ENCODE results near the gene HYI.

HYI gene

GRCh38 chr1:43405876-43406234, 47.9 kb downstream of the HYI start:
- no peak for TF ChIP-seq CTCF (IDR thresholded peaks at IDR 0.05; ENCODE audit: insufficient read depth, low read depth, low read length, missing control alignments)
- H3K4me3 ChIP-seq (ENCODE audit: low read depth, low read length), result no peak overlapping the region
- no peak for DNase-seq (ENCODE audit: low read depth)

GRCh38 chr1:43405219-43405875, 48.4 kb downstream of the HYI start:
- TF ChIP-seq CTCF (IDR thresholded peaks at IDR 0.05; ENCODE audit: insufficient read depth, low read depth, low read length, missing control alignments), result no peak
- no peak for DNase-seq (ENCODE audit: low read depth)
- H3K4me3 ChIP-seq (ENCODE audit: low read depth, low read length), result no peak overlapping the region

GRCh38 chr1:43404353-43404752, 49.4 kb downstream of the HYI start:
- H3K4me3 ChIP-seq (ENCODE audit: low read depth, low read length), result no peak overlapping the region
- DNase-seq (ENCODE audit: low read depth), result no peak
- no peak for TF ChIP-seq CTCF (IDR thresholded peaks at IDR 0.05; ENCODE audit: insufficient read depth, low read depth, low read length, missing control alignments)

GRCh38 chr1:43402089-43402865, 51.5 kb downstream of the HYI start:
- no peak for DNase-seq (ENCODE audit: low read depth)
- TF ChIP-seq CTCF (IDR thresholded peaks at IDR 0.05; ENCODE audit: insufficient read depth, low read depth, low read length, missing control alignments), result no peak
- no peak overlapping the region for H3K4me3 ChIP-seq (ENCODE audit: low read depth, low read length)
